Liver (tissue), 3 donors: ENCODE measurements around the gene EFCAB10.

Experiments
- JUND ChIP-seq, 2 donors: IDR thresholded peaks; 2 replicates each; pipeline ENCODE4 v1.6.1; 2016; ENCODE audit warnings: antibody characterized with exemption in 2 of 2
- RAD21 ChIP-seq, 2 donors: IDR thresholded peaks; 2 replicates each; pipeline ENCODE4 v1.6.1; 2016; ENCODE audit warnings: antibody characterized with exemption in 2 of 2, mild to moderate bottlenecking in 2 of 2
- TF ChIP-seq, protein P1 (sequence below): fragments of 150-350 bp; IDR thresholded peaks from 2 replicates; pipeline ENCODE4 v1.5.1; 2017; ENCODE audit warnings: improper control_type of control experiment, low read depth, low read length; ENCODE audit not compliant: missing input control
- donor health status: healthy.
- donor health status: healthy.

DNA sequence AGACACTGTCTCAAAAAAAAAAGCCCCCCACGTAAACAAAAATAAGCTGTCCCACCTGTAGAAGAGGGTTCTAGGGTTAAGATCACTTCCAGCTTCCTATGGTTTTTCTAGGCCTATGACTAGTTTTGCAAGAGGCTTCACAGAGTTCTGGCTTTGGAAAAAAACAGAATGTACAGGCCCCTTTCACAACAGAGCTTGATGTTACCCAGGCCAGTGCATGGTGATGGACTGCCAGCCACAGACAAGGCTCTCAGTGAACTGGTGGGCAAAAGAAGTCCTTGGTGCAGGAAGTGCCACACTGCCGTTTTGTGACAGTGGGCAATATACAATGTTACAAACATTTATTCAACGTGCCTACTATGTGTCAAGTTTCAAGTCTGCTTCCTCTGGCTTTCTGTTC is 18.3 kb upstream of the EFCAB10 start:
- TF ChIP-seq JUND (IDR thresholded peaks at IDR 0.05) (no peak), RAD21 (IDR thresholded peaks at IDR 0.05) (no peak)
- TF ChIP-seq, protein P1, sequence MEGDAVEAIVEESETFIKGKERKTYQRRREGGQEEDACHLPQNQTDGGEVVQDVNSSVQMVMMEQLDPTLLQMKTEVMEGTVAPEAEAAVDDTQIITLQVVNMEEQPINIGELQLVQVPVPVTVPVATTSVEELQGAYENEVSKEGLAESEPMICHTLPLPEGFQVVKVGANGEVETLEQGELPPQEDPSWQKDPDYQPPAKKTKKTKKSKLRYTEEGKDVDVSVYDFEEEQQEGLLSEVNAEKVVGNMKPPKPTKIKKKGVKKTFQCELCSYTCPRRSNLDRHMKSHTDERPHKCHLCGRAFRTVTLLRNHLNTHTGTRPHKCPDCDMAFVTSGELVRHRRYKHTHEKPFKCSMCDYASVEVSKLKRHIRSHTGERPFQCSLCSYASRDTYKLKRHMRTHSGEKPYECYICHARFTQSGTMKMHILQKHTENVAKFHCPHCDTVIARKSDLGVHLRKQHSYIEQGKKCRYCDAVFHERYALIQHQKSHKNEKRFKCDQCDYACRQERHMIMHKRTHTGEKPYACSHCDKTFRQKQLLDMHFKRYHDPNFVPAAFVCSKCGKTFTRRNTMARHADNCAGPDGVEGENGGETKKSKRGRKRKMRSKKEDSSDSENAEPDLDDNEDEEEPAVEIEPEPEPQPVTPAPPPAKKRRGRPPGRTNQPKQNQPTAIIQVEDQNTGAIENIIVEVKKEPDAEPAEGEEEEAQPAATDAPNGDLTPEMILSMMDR: no peak
